ENCODE data around the gene DHCR24. TPM values are rescaled to one million over a fixed set of nuclear protein-coding genes. Genes with fewer than 3 reads are reported as not detected.

DHCR24 gene
- total RNA-seq, 4 donors from 2014 or later: 148 to 231 (median 219) TPM

DNA sequence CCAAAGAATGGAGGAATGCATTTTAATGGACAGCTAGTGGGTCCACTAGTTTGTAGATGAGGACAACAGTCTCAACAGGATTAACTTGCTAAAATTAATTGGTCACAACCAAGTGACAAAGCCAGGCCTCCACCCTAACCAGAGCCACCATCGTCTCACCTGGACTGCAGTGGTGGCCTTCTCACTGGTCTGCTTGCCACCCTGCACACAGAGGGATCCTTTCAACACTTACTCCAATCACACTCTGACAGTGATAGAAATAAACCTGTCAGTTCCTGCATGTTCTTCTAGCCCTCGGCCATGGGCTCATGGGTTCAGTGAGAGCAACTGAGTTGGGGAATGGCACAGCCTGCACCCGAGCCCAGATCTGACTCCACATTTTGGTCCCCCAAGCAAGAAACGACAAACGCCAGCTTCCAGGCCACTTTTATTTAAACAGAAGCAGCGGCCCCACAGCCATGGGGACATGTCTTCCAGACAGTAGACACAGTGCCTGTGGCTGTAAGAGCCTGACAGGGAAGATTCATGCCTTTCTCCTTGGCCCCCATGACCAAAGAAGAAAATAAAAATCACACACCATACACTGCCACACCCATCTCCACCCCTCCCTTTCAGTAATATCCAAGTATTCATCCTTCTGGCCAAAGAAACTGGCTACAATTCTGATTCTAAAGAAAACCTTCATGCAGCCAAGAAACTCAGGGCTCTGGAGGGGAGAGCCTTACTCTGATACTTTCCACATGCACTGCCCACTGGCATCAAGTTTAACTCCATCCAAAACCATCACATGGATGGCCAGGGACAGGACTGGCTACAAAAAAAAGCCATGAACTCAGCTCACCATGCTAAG lies 37.6 kb downstream of the DHCR24 start:
- Histone ChIP-seq H3K36me3 (peaks cover 0 to 81% (median 0%) of the 10 kb centered on the region in 3 donors), H3K27ac (peak overlapping the region in 1 of 4 donors; percentile 72), H3K4me1 (peaks cover 0 to 15% (median 4%) of the 10 kb centered on the region in 4 donors), H3K4me3 (no peak overlapping the region), H3K27me3 (no peaks in the 10 kb centered on the region), H3K9me3 (no peaks in the 10 kb centered on the region)
- 72 to 89% methylated on average over 6 of the region's 6 CpGs for WGBS, 2 donors
- no peak for TF ChIP-seq POLR2A (IDR thresholded peaks at IDR 0.05)
- TF ChIP-seq, protein P1, sequence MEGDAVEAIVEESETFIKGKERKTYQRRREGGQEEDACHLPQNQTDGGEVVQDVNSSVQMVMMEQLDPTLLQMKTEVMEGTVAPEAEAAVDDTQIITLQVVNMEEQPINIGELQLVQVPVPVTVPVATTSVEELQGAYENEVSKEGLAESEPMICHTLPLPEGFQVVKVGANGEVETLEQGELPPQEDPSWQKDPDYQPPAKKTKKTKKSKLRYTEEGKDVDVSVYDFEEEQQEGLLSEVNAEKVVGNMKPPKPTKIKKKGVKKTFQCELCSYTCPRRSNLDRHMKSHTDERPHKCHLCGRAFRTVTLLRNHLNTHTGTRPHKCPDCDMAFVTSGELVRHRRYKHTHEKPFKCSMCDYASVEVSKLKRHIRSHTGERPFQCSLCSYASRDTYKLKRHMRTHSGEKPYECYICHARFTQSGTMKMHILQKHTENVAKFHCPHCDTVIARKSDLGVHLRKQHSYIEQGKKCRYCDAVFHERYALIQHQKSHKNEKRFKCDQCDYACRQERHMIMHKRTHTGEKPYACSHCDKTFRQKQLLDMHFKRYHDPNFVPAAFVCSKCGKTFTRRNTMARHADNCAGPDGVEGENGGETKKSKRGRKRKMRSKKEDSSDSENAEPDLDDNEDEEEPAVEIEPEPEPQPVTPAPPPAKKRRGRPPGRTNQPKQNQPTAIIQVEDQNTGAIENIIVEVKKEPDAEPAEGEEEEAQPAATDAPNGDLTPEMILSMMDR (IDR thresholded peaks at IDR 0.05): no peak
- TF ChIP-seq EP300 (IDR thresholded peaks at IDR 0.05): no peak
- no peak for DNase-seq (ENCODE audit: low spot score in 2 of 2)

- peaks cover 0 to 6% (median 0%) of the 10 kb centered on the region in 4 donors for H3K9me3 ChIP-seq
- no peak for DNase-seq (ENCODE audit: low spot score in 2 of 2)
- peaks cover 0 to 15% (median 4%) of the 10 kb centered on the region in 4 donors for H3K4me1 ChIP-seq
- H3K27ac ChIP-seq: no peak overlapping the region
- WGBS, 2 donors: 94 to 97% methylated on average over 7 of the region's 7 CpGs
- no peaks in the 10 kb centered on the region for H3K27me3 ChIP-seq
- H3K36me3 ChIP-seq: peaks cover 0 to 74% (median 0%) of the 10 kb centered on the region in 3 donors
- no peak for TF ChIP-seq EP300 (IDR thresholded peaks at IDR 0.05)
- TF ChIP-seq, protein P1 (IDR thresholded peaks at IDR 0.05): no peak
- TF ChIP-seq POLR2A (IDR thresholded peaks at IDR 0.05): no peak
- H3K4me3 ChIP-seq: no peak overlapping the region
Observed at GRCh38 chr1:54848134-54848948, 38.7 kb downstream of the DHCR24 start.

- no peak overlapping the region for H3K27ac ChIP-seq
- no peak for DNase-seq (ENCODE audit: low spot score in 2 of 2)
- peaks cover 0 to 63% (median 0%) of the 10 kb centered on the region in 3 donors for H3K36me3 ChIP-seq
- WGBS, 2 donors: 92 to 95% methylated on average over 9 of the region's 9 CpGs
- H3K4me1 ChIP-seq: peaks cover 0 to 15% (median 4%) of the 10 kb centered on the region in 4 donors
- TF ChIP-seq EP300 (IDR thresholded peaks at IDR 0.05): no peak
- TF ChIP-seq, protein P1 (IDR thresholded peaks at IDR 0.05): no peak
- no peak for TF ChIP-seq POLR2A (IDR thresholded peaks at IDR 0.05)
- peaks cover 0 to 9% (median 0%) of the 10 kb centered on the region in 4 donors for H3K9me3 ChIP-seq
- no peak overlapping the region for H3K4me3 ChIP-seq
- H3K27me3 ChIP-seq: no peaks in the 10 kb centered on the region
Observed at GRCh38 chr1:54846716-54847284, 40.2 kb downstream of the DHCR24 start.

DNA sequence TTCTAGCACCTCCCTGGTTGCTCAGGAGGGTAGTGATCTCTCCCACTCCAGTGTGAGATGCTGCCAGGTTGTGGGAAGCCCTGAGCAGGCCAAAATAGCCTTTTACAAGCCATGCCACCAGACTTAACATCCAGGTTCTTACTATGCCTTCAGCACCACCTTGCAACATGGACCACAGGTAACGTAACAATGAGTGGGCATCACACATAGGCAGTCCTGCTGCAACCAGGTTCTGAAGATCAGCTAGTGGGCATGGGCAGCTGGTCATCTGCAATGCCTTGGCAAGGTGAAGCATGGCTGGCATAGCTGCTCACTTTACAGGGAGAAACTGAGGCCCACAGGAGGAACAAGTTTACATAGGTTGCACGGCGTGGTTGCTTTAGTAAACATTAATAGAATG lies 40.7 kb downstream of the DHCR24 start:
- no peaks in the 10 kb centered on the region for H3K27me3 ChIP-seq
- no peak for DNase-seq (ENCODE audit: low spot score in 2 of 2)
- no peak overlapping the region for H3K4me3 ChIP-seq
- no peak for TF ChIP-seq EP300 (IDR thresholded peaks at IDR 0.05)
- TF ChIP-seq POLR2A (IDR thresholded peaks at IDR 0.05): no peak
- TF ChIP-seq, protein P1 (IDR thresholded peaks at IDR 0.05): no peak
- no peak overlapping the region for H3K27ac ChIP-seq
- peaks cover 0 to 58% (median 0%) of the 10 kb centered on the region in 3 donors for H3K36me3 ChIP-seq
- H3K4me1 ChIP-seq: peaks cover 0 to 12% (median 4%) of the 10 kb centered on the region in 4 donors
- peaks cover 0 to 9% (median 0%) of the 10 kb centered on the region in 4 donors for H3K9me3 ChIP-seq
- WGBS, 2 donors: 90 to 95% methylated on average over 3 of the region's 3 CpGs
